Hepatic stellate cell (primary cell): Measurements from ENCODE around the gene TMC4.
"Not testable (repeated sequence)": the region's sequence is repeated elsewhere in the genome, so short reads cannot be mapped to it uniquely, and the experiment has no call there.

Experiments used
- DNase-seq: peaks from one replicate; pipeline ENCODE4 v3.0.0; 2011; ENCODE audit warnings: low spot score

Gene TMC4, protein sequence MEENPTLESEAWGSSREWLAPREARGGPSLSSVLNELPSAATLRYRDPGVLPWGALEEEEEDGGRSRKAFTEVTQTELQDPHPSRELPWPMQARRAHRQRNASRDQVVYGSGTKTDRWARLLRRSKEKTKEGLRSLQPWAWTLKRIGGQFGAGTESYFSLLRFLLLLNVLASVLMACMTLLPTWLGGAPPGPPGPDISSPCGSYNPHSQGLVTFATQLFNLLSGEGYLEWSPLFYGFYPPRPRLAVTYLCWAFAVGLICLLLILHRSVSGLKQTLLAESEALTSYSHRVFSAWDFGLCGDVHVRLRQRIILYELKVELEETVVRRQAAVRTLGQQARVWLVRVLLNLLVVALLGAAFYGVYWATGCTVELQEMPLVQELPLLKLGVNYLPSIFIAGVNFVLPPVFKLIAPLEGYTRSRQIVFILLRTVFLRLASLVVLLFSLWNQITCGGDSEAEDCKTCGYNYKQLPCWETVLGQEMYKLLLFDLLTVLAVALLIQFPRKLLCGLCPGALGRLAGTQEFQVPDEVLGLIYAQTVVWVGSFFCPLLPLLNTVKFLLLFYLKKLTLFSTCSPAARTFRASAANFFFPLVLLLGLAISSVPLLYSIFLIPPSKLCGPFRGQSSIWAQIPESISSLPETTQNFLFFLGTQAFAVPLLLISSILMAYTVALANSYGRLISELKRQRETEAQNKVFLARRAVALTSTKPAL

DNA sequence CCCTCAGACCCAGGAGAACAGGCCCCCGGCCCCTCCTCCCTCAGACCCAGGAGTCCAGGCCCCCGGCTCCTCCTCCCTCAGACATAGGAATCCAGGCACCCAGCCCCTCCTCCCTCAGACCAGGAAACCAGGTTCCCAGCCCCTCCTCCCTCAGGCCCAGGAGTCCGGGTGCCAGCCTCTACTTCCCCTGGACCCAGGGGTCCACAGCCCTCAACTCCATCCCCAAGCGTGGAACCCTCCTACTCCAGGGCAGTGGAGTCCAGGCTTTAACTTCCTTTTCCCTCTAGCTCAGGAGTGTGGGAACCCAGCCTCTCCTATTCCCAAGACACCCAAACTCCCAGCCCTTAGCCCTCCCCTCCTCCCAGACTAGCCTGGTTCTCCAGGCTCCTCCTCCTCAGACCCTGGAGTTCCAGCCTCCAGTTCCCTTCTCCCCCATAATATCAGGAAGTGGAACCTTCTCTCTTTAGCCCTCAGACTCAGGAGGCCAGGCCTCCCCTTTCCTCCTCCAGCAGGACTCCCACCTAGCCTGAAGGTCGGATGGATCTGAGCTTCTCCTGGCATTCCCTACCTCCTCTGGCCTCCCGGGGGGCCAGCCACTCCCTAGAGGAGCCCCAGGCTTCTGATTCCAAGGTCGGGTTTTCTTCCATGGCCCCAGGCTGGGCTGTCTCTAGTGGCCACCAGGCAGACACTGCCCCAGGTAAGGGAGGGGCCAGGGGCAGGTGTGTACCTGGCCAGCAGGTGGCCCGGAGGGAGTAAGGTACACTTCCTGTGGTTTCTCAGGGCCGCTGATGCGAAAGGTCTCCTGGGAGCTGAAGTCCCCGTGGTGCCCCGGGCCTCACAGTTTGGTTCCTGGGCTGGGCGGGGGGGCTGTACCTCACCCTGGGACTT, at the start of gene TMC4:
TMC4 (minus strand) TSS at position 690 of the 888 bp plus-strand sequence; CDS start at position 647, 43 bp downstream.
- peak; percentile 79 for DNase-seq

GRCh38 chr19:54221947-54222346, 49.0 kb upstream of the TMC4 start:
- not testable (repeated sequence) for DNase-seq

DNA sequence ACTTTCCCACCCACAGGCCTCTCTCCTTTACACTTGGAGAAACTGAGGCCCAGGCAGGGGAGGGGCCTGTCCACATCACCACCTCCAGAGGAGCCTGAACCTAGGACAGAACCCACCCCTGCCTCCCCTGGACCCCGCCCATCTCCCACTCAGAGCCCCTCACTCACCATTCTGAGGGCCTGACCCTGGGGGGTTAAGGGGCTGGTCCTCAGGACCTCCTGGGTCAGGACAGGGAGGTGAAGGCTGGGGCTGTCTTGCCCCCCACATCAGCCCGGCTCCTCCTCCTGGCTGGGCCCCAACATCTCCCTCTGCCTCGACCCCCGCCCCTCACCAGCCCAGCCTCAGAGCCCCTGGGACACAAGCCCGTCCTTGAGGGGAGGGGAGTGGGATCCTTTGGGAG, 46.7 kb upstream of the TMC4 start:
- DNase-seq, result not testable (repeated sequence)

- no peak for DNase-seq
Measured at GRCh38 chr19:54218960-54219661, 46.2 kb upstream of the TMC4 start.

DNA sequence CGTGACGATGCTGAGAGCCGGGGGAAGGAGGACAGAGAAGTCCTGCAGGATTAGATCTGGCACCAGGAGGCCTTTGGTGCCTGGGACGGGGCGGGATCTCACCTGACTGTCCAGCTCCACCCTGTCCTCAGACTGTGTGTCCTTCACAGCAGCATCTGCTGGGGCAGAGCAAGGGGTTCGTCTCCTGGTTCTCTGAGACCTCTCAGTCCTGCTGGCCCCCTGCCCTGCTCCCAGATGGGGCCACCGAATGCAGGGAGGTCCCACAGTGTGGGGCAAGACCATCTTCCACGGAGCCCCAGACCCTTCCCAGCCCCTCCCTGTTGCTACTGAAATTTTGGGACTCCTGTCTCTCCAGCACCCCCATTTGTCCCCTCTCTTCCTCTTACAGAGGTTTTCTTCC, 45.3 kb upstream of the TMC4 start:
- no peak for DNase-seq

DNA sequence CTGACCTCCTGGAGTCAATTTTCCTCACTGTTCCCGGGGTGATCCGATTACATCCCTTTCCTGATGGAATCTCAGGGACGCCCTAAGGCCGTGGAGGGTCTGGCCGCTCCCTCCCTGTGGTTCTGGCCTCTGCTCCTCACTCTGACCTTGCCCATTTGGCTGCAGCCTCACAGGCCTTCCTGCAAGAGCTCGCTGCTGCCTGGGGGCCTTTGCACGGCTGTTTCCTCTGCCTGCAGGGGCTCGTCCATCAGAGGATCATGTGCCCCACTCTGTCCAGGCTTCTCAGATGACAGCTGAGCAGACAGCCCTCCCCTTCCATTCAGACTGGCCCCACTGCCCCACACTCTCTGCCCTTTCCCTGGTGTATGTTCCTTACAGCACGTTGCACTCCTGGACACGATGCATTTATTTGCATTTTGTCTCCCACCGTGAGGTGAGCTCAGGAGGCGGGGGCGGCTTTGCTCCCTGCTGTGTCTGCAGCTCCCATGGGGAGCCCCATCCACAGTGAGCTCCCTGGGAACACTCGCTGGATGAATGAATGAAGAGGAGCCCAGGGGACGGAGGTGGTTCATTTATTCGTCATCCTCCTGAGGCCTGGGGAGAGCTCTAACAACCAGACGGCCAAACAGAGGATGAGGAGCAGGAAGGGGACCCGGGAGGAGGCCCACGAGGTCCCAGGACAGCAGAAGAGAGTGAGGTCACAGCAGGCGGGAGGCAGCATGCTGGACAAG, 44.7 kb upstream of the TMC4 start:
- not testable (repeated sequence) for DNase-seq

- no peak for DNase-seq
Measured at GRCh38 chr19:54216869-54217268, 43.9 kb upstream of the TMC4 start.

DNA sequence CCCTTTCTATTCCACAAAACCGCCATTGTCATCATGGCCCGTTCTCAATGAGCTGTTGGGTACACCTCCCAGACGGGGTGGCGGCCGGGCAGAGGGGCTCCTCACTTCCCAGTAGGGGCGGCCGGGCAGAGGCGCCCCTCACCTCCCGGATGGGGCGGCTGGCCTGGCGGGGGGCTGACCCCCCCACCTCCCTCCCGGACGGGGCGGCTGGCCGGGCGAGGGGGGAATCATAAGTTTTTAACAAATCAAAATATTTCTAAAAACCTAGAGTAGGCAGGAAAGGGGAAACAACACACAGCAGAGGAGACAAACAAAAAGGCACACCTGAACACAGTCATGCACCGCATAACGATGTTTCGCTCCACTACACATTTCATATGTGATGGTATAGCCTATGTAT, 41.8 kb upstream of the TMC4 start:
- DNase-seq, result not testable (repeated sequence)

- not testable (repeated sequence) for DNase-seq
Measured at GRCh38 chr19:54214217-54214616, 41.3 kb upstream of the TMC4 start.

DNA sequence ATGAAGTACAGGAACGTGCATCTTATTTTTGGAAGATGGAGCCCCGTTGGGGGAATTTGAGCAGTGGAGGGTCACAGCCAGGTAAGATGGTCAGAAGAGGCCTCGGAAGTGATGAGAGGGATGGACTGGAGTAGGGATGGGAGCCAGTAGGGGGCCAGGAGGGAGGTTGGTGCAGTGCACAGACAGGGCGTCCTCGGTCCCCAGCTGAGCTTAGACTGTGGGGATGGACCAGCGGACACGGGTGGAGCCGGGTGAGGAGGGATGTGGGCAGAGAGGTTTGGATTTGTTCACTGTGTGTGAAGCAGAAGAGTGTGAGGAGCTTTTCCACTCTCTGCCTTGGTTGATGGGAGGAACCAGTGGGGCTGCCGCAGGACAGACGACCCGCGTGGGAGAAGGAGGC, 38.3 kb upstream of the TMC4 start:
- no peak for DNase-seq

DNA sequence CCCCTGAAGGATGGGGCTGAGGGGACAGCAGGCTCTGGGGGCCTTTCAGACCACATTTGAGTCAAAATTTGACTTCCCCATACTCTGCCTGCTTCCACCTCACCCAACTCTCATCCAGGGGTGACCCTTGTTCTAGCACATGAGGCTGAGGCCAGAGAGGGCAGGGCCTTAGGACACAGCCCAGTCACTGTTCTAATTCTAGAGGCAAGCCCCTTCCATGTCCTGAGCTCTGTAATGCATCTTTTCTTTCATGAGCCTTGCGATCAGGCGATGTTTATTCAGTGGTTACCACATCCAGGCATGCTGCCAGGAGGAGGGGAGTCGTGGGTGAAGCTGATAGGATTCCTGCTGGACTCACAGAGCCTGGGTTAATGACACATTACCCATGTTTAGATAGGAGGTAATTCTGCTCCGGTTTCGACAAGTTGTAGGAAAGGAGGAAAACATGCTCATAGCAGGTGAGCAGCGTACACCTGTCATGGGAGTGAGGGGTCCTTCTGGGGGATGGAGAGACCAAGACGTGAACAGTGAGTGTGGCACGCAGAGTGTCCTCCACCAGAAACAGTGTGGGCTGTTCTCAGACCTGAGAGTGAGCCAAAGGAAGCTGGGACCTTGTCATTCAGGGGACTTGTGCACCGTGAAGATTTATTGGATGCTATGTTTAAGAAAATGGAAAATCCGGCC, 37.0 kb upstream of the TMC4 start:
- peak; percentile 97 for DNase-seq

GRCh38 chr19:54209058-54209810, 36.3 kb upstream of the TMC4 start:
- DNase-seq, result no peak

DNA sequence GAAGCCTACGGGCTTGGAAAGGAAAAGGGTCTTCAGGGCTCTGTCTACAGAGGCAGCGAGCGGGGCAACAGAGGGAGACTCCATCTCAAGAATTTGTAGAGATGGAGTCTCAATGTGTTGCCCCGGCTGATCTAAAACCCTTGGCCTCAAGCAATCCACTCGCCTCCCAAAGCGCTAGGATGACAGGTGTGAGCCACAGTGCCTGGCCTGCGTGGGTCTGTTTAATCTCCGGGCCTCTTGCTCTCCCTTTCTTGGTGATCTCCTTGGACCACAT, 35.8 kb upstream of the TMC4 start:
- no peak for DNase-seq

GRCh38 chr19:54207983-54208783, 35.2 kb upstream of the TMC4 start:
- DNase-seq, result no peak

- DNase-seq, result no peak
Measured at GRCh38 chr19:54207676-54207982, 34.7 kb upstream of the TMC4 start.

DNA sequence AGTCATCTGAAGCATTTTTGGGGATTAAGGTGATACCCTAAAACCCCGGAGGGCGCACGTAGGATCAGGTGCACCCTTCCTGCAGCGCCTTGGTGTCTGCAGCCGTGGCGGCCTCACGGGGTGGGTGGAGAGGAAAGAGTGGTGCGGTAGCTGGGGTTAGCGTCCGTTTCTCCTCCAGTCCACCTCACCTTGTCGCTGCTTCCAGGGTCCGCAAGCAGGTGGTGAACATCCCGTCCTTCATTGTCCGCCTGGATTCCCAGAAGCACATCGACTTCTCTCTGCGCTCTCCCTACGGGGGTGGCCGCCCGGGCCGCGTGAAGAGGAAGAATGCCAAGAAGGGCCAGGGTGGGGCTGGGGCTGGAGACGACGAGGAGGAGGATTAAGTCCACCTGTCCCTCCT, 34.2 kb upstream of the TMC4 start:
- not testable (repeated sequence) for DNase-seq

DNA sequence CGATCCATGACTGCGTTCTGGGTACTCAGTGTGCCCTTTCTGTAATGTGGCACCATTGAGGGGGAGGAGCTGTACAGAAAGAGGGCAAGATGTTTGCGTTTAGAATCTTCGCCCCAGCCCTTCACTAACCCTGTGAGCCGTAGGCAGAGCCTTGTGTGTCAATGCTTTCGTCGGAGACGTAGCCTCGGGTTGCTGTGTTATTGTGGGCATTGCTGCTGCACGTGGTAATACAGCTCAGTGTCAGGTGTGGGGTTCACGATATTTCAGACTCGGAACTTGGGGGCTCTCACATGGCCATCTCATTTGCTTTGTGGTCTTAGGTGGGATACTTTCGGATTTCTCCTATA, 33.8 kb upstream of the TMC4 start:
- DNase-seq, result no peak

DNA sequence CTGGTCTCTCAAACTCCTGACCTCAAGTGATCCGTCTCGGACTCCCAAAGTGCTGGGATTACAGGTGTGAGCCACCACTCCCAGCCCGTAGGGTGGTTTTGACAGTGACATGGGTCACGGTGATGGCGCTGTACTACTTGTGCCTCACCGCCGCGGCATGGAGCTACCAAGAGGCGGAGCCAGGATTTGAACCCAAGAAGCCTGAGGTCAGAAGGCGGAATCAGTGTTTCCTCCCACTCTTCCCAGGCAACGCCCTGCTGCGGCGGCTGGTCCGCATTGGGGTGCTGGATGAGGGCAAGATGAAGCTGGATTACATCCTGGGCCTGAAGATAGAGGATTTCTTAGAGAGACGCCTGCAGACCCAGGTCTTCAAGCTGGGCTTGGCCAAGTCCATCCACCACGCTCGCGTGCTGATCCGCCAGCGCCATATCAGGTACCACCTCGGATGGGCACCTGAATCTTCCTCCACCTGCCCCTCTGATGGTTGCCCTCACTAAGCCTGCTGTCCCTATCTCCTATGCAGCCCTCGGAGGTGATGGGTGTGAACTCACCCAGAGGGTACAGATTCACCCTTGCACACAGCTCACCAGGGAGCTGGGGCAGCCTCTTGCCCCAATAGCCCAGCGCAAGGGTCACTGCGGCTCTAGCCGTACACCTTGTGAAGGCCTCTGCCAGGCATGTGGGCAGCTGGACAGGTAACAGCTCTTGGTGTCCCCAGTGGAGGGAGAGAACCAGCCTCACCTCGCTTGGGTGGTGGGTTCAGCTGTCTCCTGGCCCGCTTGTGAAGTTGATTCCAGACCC, 33.3 kb upstream of the TMC4 start:
- DNase-seq, result no peak
